ENCODE results near the gene SNRPA. TPM values are rescaled to one million over a fixed set of nuclear protein-coding genes. Genes with fewer than 3 reads are reported as not detected.
A peak's percentile ranks its signal among the peaks of the same experiment; 100 is the strongest.

The SNRPA gene
- total RNA-seq, 3 donors from 2014 or later: 41.6 to 52.8 (median 52.1) TPM

DNA sequence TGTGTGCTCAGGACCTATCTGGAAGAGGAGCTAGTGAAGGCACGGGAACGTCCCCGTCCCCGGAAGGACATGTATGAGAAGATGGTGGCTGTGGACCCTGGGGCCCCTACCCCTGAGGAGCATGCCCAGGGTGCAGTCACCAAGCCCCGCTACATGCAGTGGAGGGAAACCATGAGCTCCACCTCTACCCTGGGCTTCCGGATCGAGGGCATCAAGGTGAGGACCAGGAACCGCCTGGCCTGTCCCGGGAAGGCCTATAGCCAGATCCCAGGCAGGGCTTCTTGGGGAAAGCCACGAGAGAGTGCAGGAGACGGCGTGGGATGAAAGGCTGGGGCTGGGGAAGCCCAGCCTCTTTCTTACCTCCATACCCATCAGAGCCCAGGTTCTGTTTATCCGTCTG, 17.9 kb upstream of the SNRPA start:
- no peak for DNase-seq (ENCODE audit: low spot score in 2 of 2)
- no peak overlapping the region for H3K27ac ChIP-seq
- no peaks in the 10 kb centered on the region for H3K9me3 ChIP-seq
- TF ChIP-seq, protein P1, sequence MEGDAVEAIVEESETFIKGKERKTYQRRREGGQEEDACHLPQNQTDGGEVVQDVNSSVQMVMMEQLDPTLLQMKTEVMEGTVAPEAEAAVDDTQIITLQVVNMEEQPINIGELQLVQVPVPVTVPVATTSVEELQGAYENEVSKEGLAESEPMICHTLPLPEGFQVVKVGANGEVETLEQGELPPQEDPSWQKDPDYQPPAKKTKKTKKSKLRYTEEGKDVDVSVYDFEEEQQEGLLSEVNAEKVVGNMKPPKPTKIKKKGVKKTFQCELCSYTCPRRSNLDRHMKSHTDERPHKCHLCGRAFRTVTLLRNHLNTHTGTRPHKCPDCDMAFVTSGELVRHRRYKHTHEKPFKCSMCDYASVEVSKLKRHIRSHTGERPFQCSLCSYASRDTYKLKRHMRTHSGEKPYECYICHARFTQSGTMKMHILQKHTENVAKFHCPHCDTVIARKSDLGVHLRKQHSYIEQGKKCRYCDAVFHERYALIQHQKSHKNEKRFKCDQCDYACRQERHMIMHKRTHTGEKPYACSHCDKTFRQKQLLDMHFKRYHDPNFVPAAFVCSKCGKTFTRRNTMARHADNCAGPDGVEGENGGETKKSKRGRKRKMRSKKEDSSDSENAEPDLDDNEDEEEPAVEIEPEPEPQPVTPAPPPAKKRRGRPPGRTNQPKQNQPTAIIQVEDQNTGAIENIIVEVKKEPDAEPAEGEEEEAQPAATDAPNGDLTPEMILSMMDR (IDR thresholded peaks at IDR 0.05): no peak
- H3K4me1 ChIP-seq: no peaks in the 10 kb centered on the region
- no peaks in the 10 kb centered on the region for H3K27me3 ChIP-seq
- peaks cover 8% of the 10 kb centered on the region for H3K36me3 ChIP-seq
- intact Hi-C loops (cut with DNase I; ENCODE audit: low total_unique reads): no loop called here
- no peak overlapping the region for H3K4me3 ChIP-seq

DNA sequence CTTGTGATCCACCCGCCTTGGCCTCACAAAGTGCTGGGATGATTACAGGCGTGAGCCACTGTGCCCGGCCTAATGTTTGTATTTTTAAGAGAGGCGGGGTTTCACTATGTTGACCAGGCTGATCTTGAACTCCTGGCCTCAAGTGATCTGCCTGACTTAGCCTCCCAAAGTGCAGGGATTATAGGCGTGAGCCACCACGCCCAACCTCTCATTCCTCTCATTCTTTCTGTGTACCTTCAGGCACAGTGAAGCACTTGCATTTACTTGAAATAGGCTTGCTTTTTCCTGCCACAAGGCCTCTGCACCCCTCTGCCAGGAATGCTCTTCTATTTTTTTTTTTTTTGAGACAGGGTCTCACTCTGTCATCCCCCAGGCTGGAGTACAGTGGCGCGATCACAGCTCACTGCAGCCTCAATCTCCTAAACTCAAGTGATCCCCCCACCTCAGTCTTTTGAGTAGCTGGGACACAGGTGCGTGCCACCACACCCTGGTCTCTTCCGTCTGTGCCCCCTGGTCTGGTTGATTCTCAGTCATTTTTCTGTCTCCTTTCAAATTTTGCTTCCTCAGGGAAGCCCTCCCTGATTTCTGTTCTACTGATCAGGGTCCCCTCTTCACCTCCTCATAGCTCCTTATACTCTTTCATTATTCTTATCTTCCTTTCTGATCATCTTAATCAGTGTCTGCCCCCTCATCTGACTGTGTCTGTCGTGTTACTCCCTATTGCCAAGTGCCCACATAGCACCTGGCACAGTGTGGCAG, 15.8 kb upstream of the SNRPA start:
- intact Hi-C loops (cut with DNase I; ENCODE audit: low total_unique reads): no loop called here
- Histone ChIP-seq H3K4me3 (no peak overlapping the region), H3K36me3 (peaks cover 15% of the 10 kb centered on the region), H3K27ac (no peak overlapping the region), H3K27me3 (no peaks in the 10 kb centered on the region), H3K4me1 (no peaks in the 10 kb centered on the region), H3K9me3 (no peaks in the 10 kb centered on the region)
- DNase-seq (ENCODE audit: low spot score in 2 of 2): no peak
- TF ChIP-seq, protein P1 (IDR thresholded peaks at IDR 0.05): no peak
- TF ChIP-seq POLR2AphosphoS5 (IDR thresholded peaks at IDR 0.05) (no peak), POLR2A (IDR thresholded peaks at IDR 0.05) (no peak)

GRCh38 chr19:40736661-40737060, 14.3 kb upstream of the SNRPA start:
- H3K9me3 ChIP-seq: no peaks in the 10 kb centered on the region
- intact Hi-C loops (cut with DNase I; ENCODE audit: low total_unique reads): no loop called here
- H3K36me3 ChIP-seq: peaks cover 15% of the 10 kb centered on the region
- no peak for DNase-seq (ENCODE audit: low spot score in 2 of 2)
- no peaks in the 10 kb centered on the region for H3K27me3 ChIP-seq
- no peak overlapping the region for H3K4me3 ChIP-seq
- no peaks in the 10 kb centered on the region for H3K4me1 ChIP-seq
- no peak overlapping the region for H3K27ac ChIP-seq
- TF ChIP-seq, protein P1 (IDR thresholded peaks at IDR 0.05): no peak
- TF ChIP-seq POLR2A (IDR thresholded peaks at IDR 0.05) (no peak), POLR2AphosphoS5 (IDR thresholded peaks at IDR 0.05) (no peak)

DNA sequence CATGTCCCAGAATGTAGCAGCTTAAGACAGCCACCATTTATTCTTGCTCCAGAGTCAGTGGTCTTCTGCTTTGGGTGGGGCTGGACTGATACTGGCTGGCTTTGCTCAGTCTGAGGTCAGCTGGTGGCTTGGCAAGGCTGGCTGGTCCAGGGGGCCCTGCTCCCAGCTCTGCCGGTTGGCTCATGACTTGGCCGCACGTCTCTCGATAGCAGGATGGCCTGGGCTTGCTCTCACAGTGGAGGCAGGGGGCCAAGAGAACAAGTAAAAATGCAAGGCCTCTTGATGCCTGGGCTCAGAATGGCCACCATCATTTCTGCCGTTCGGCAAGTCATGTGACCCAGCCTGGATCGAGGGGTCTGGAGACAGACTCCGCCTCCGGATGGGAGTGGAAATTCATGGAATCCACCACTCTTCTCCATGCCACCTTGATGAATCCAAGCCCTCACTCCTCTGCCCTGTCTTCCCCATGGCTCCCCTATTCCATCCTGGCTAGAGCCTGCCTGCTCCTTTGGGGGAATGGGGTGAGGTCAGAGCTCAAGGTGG, 13.8 kb upstream of the SNRPA start:
- no peak for DNase-seq (ENCODE audit: low spot score in 2 of 2)
- no peaks in the 10 kb centered on the region for H3K4me1 ChIP-seq
- H3K9me3 ChIP-seq: no peaks in the 10 kb centered on the region
- H3K4me3 ChIP-seq: no peak overlapping the region
- H3K27me3 ChIP-seq: no peaks in the 10 kb centered on the region
- no peak for TF ChIP-seq POLR2AphosphoS5 (IDR thresholded peaks at IDR 0.05)
- TF ChIP-seq, protein P1 (IDR thresholded peaks at IDR 0.05): no peak
- TF ChIP-seq POLR2A (IDR thresholded peaks at IDR 0.05): no peak
- peak overlapping the region in 1 of 2 donors; percentile 38 for H3K27ac ChIP-seq
- intact Hi-C loops (cut with DNase I; ENCODE audit: low total_unique reads): no loop called here
- peaks cover 15% of the 10 kb centered on the region for H3K36me3 ChIP-seq

GRCh38 chr19:40739030-40739839, 11.8 kb upstream of the SNRPA start:
- no peaks in the 10 kb centered on the region for H3K9me3 ChIP-seq
- no peaks in the 10 kb centered on the region for H3K4me1 ChIP-seq
- TF ChIP-seq POLR2AphosphoS5 (IDR thresholded peaks at IDR 0.05): no peak
- TF ChIP-seq POLR2A (IDR thresholded peaks at IDR 0.05): no peak
- TF ChIP-seq, protein P1 (IDR thresholded peaks at IDR 0.05): no peak
- peak overlapping the region; percentile 69 to 87 for H3K27ac ChIP-seq
- DNase-seq (ENCODE audit: low spot score in 2 of 2): no peak
- peak overlapping the region in 1 of 3 donors; percentile 35 for H3K4me3 ChIP-seq
- intact Hi-C loops (cut with DNase I; ENCODE audit: low total_unique reads): no loop called here
- no peaks in the 10 kb centered on the region for H3K27me3 ChIP-seq
- peaks cover 8% of the 10 kb centered on the region for H3K36me3 ChIP-seq

Data from breast epithelium (tissue), 4 donors.